ENCODE measurements around the gene AFG1L.
"Not testable (repeated sequence)": the region's sequence is repeated elsewhere in the genome, so short reads cannot be mapped to it uniquely, and the experiment has no call there.

Gene AFG1L

DNA sequence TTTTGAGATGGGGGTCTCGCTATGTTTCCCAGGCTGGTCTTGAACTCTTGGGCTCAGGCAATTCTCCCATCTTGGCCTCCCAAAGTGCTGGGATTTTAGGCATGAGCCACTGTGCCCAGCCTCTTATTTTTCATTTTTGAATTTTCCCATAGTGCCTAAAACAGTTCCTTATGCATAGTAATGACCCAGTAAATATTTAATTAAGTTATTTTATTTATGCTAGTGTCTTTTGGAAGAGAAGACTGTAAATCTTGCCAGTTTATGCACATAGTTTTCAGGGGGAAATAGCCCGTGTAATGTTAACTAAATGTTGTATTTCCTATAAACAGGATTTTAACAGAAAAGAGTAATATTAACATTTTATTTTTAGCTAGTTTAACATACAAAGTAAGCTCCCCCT, 60.3 kb downstream of the AFG1L start:
- DNase-seq = no peak

DNA sequence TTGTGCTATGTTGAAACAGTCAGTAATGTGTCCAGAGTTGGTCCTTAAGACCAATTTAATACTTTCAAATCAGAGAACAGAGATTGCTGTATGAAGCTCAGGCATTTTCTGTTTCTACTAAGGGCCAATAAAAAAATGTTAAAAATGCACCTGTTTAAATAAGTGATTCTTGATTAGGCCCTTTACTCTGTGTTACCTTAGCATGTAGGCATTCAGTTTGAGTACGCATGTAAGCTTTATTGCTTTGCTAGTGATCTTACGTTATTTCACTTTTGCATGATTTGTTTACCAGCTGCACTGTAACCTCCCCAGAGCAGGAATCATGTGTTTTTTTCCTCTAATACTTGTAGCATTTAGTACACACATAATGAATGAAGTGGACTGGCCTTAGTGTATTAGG, 61.0 kb downstream of the AFG1L start:
- DNase-seq = no peak

DNA sequence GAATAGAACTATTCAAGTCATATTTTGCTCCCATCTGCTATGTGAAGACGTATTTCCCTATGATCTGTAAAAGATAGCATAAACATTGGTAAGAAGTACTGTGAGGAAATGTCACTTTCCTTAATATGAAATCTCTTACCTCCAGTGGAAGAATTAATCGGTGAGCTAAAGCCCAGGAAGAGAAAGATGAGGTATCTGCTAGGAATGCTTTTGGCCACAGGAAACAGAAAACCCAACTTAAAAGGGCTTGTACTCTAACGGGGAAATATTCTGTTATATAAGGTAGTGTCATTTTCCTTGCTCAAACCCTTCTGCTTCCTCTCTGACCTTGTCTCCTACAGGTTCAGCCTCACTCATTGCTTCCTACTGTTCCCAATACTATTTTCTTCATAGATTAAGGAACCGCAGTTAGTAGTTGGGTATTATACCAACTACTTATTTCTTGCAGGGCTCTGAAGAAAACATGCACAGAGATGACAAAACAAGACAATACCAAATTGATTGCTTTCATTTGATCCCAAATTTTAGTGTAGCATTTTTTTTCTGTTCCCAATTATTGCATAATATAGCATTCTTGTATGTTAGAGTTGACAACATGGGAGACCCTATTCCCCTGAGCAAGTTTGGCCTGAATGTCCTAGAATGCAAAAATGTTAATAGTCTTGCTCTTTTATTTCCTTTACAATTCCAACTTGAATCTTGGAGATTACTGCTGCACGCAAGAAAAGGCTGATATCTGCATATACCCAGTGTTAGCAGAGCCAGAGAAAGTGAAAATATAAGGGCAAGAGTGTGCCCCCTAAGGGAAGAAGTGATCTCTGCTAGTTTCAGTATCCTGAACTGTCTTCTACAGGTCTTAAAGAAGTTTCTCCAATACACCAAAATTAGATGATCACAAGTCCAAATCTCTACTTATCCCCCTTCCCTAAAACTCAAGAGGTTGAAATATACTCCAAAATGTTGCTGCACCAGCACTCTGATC, 65.3 kb downstream of the AFG1L start:
- DNase-seq = no peak

DNA sequence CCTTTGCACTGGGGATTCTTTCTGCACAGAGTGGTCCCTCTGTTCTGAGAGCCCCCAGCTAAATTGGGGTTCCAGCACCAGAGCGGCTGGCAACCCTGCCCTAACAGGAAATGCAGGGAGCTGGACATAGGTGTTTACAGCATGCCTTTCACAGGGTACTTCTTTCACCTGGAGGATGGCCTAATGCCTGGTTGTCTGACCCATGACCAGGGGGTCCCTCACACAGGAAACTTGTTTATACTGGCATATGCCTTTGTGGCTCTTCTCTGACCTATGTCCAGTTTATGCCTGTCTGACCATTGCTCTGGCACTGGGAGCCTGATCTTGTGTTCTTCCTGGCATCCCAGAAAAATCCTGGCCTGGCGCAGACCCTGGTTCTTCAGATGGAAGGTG, 66.1 kb downstream of the AFG1L start:
- DNase-seq = no peak

DNA sequence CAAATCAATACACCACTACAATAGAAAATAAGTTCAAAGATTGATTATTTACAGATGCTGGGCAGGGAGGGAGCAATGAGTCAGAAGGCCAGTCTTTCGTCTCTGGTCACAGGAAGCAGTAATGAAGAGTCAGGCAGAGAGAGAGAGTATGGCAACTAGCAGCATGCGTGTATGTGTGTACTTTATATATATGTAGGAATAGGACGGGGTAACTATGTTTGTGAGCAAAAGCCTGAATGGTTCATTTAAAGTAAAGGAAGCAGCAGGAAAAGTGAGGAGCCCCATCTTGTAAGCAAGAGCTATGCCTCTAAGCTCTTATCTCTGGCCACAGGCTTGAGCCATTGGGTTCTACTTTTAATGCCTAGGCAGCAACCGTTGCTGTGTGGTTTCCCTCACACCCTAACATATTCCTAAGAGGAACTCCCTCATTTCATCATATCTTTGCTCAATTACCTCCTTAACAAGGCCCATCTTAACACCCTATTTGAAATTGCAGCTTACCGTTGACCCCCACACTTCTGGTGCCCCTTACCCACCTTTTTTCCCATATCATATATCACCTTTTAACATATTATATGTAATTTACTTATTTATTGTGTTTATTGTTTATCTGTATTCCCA, 66.6 kb downstream of the AFG1L start:
- DNase-seq = no peak

- no peak for DNase-seq
Measured at GRCh38 chr6:108362455-108362854, 67.6 kb downstream of the AFG1L start.

GRCh38 chr6:108363113-108363512, 68.3 kb downstream of the AFG1L start:
- no peak for DNase-seq

GRCh38 chr6:108363889-108364313, 69.0 kb downstream of the AFG1L start:
- DNase-seq = no peak

DNA sequence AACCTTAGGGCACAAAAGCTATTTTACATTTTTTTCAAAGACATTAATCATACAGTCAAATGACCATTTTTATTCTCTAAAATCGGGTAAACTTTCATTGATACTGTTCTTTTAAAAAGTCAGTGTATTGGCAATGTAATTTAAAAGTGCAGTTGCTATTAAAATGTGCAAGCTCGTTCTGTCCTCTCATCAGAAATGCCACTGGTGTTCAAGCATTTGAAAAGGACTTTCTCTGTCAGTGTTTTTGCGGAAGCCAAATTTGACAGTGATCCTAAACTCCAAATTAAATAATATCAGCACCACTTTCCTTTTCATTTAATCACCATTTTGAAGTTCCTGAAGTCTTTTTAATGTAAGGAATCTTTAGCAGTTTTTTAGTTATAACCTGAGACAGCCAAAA, 69.6 kb downstream of the AFG1L start:
- DNase-seq = no peak

- DNase-seq = no peak
Measured at GRCh38 chr6:108365478-108365877, 70.6 kb downstream of the AFG1L start.

DNA sequence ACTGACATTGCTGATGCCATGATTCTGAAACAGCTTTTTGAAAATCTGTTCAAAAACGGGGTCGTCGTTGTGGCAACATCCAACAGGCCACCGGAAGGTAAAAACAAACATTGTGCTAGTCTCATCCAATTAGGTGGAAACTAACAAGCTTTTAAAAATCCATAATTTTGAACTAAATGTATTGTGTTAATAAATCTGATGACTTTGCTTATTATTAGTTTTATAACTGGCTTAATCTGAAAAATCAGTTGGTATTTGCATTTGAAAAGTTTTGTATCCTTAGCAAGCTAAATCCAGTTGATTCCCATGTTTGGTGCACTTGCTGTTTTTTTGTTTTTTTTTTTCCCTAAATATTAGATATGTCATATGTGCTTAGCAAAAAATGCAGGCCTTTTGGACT, 71.4 kb downstream of the AFG1L start:
- no peak for DNase-seq

GRCh38 chr6:108368431-108369030, 73.7 kb downstream of the AFG1L start:
- DNase-seq = no peak

- no peak for DNase-seq
Measured at GRCh38 chr6:108380876-108381275, 86.0 kb downstream of the AFG1L start.

- no peak for DNase-seq
Measured at GRCh38 chr6:108383981-108384380, 89.1 kb downstream of the AFG1L start.

- not testable (repeated sequence) for DNase-seq
Measured at GRCh38 chr6:108389190-108389589, 94.3 kb downstream of the AFG1L start.

DNA sequence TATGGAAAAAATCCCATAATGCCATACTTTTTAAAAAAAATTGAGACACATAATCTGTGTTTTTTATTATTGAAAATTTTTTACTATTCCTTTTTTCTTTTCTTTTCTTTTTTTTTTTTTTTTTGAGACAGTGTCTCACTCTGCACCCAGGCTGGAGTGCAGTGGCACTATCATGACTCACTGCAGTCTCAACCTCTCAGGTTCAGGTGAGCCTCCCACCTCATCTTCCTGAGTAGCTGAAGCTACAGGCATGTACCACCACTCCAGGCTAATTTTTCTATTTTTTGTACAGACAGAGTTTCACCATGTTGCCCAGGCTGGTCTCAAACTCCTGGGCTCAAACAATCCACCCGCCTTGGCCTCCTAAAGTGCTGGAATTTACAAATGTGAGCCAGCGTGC, 100.4 kb downstream of the AFG1L start:
- no peak for DNase-seq

DNA sequence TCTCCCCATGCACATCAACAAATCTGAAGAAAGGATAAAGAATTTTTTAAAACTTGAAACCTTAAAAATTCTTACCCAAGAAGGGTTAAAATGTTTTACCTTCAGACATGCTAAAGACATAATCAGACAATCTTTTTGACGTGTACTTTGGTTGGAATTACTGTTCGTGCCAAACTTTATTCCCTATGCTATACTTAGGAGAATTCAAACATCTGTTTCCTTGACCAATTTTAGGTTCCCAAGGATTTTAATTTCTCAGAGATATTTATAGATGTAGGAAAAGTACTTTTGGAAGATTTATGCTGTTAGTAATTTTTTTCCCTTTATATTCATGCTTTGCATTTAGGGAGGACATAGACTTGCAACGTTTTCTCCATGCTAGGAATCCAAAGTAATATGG, 108.4 kb downstream of the AFG1L start:
- DNase-seq = no peak

DNA sequence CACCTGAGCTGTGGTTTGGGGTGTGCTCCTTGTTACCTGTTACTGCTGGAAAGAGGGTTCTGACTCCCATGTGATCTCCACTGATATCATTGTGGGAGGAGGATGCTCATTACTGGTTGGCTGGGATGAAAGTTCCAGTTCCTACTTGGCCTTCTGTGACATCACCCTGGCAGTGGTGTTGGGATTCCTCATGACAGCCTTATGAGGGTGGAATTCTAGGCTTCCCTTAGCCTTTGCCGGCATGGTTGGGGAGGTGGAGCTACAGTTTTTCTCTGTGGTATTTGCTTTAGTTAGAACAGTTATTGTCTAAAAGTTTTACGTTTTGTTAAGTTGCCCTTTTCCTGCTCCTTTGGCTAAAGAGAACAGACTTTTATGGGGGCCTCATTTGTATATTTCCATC, 112.1 kb downstream of the AFG1L start:
- no peak for DNase-seq

GRCh38 chr6:108407904-108408827, 113.3 kb downstream of the AFG1L start:
- no peak for DNase-seq

GRCh38 chr6:108408861-108409260, 114.0 kb downstream of the AFG1L start:
- no peak for DNase-seq

GRCh38 chr6:108416047-108416833, 121.4 kb downstream of the AFG1L start:
- not testable (repeated sequence) for DNase-seq

DNA sequence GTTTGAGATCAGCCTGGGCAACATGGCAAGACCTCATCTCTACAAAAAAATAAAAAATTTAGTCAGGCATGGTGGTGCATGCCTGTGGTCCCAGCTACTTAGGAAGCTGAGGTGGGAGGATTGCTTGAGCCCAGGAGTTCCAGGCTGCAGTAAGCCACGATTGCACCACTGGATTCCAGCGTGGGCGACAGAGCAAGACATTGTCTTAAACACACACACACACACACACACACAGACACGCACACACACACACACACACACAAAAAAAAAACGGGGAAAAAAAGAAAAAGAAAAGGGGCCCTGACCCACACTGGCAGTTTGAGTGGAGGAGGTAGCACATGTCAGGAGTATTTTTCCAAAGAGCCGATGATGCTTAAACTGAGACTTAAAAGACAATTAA, 122.2 kb downstream of the AFG1L start:
- DNase-seq = no peak
